HG03565 (cell line): ENCODE data around the gene KDM6A.
"Not testable (repeated sequence)": the region's sequence is repeated elsewhere in the genome, so short reads cannot be mapped to it uniquely, and the experiment has no call there.

ENCODE experiments used
- ATAC-seq: cut with Tn5 transposase; IDR thresholded peaks from one replicate; pipeline ENCODE4 v1.9.1; 2021; ENCODE audit warnings: mild to moderate bottlenecking, moderate library complexity; ENCODE audit not compliant: unreplicated experiment

Gene KDM6A

GRCh38 chrX:45068569-45068968, 195.6 kb downstream of the KDM6A start:
- no peak for ATAC-seq

- ATAC-seq, result peak; percentile 49
These were observed 197.4 kb downstream of the KDM6A start for GRCh38 chrX:45070116-45071007.

- not testable (repeated sequence) for ATAC-seq
These were observed 200.0 kb downstream of the KDM6A start for GRCh38 chrX:45073011-45073410.

GRCh38 chrX:45077748-45078424, 204.9 kb downstream of the KDM6A start:
- peak; percentile 88 for ATAC-seq

GRCh38 chrX:45083314-45083713, 210.3 kb downstream of the KDM6A start:
- ATAC-seq, result no peak

GRCh38 chrX:45110494-45110893, 237.5 kb downstream of the KDM6A start:
- no peak for ATAC-seq

GRCh38 chrX:45126158-45126557, 253.2 kb downstream of the KDM6A start:
- no peak for ATAC-seq

GRCh38 chrX:45128896-45129454, 256.0 kb downstream of the KDM6A start:
- ATAC-seq, result no peak

GRCh38 chrX:45133465-45133864, 260.5 kb downstream of the KDM6A start:
- no peak for ATAC-seq

GRCh38 chrX:45134315-45134731, 261.3 kb downstream of the KDM6A start:
- ATAC-seq, result no peak

GRCh38 chrX:45134775-45135174, 261.8 kb downstream of the KDM6A start:
- no peak for ATAC-seq

- ATAC-seq, result not testable (repeated sequence)
These were observed 262.5 kb downstream of the KDM6A start for GRCh38 chrX:45135391-45136075.

GRCh38 chrX:45137531-45137930, 264.5 kb downstream of the KDM6A start:
- ATAC-seq, result no peak

GRCh38 chrX:45138525-45138924, 265.5 kb downstream of the KDM6A start:
- ATAC-seq, result no peak

GRCh38 chrX:45140812-45141211, 267.8 kb downstream of the KDM6A start:
- no peak for ATAC-seq

- no peak for ATAC-seq
These were observed 269.2 kb downstream of the KDM6A start for GRCh38 chrX:45142185-45142584.

- no peak for ATAC-seq
These were observed 270.5 kb downstream of the KDM6A start for GRCh38 chrX:45143455-45143854.

GRCh38 chrX:45145492-45146215, 272.7 kb downstream of the KDM6A start:
- ATAC-seq, result no peak

- no peak for ATAC-seq
These were observed 277.8 kb downstream of the KDM6A start for GRCh38 chrX:45150821-45151220.

GRCh38 chrX:45154033-45154360, 281.0 kb downstream of the KDM6A start:
- ATAC-seq, result no peak

GRCh38 chrX:45154462-45154861, 281.5 kb downstream of the KDM6A start:
- ATAC-seq, result no peak
